GM12801 (cell line): ENCODE data around the gene PRKAA1.

ENCODE experiments used
- CTCF ChIP-seq: IDR thresholded peaks from one replicate; pipeline ENCODE4 v1.5.1; 2011; ENCODE audit warnings: control low read depth; ENCODE audit not compliant: insufficient read length; ENCODE audit errors: extremely low read depth

Gene PRKAA1

GRCh38 chr5:40812125-40812524 lies 14.0 kb upstream of the PRKAA1 start:
- TF ChIP-seq CTCF = no peak

- no peak for TF ChIP-seq CTCF
Measured at GRCh38 chr5:40801771-40802562, 3.8 kb upstream of the PRKAA1 start.

- no peak for TF ChIP-seq CTCF
Measured at GRCh38 chr5:40799258-40799657, 1.1 kb upstream of the PRKAA1 start.

GRCh38 chr5:40798801-40799210 lies 632 bp upstream of the PRKAA1 start:
- no peak for TF ChIP-seq CTCF

- TF ChIP-seq CTCF = no peak
Measured at GRCh38 chr5:40797273-40798011, 732 bp downstream of the PRKAA1 start.

GRCh38 chr5:40796487-40796889 lies 1.7 kb downstream of the PRKAA1 start:
- no peak for TF ChIP-seq CTCF

GRCh38 chr5:40791715-40792139 lies 6.4 kb downstream of the PRKAA1 start:
- no peak for TF ChIP-seq CTCF
